GM19193 (cell line): ENCODE measurements around the gene STK4.

Experiments
- POLR2A ChIP-seq: IDR thresholded peaks from 4 replicates; pipeline ENCODE4 v1.6.1; 2011; ENCODE audit not compliant: insufficient read depth, insufficient read length; ENCODE audit errors: extremely low read depth

STK4 gene

DNA sequence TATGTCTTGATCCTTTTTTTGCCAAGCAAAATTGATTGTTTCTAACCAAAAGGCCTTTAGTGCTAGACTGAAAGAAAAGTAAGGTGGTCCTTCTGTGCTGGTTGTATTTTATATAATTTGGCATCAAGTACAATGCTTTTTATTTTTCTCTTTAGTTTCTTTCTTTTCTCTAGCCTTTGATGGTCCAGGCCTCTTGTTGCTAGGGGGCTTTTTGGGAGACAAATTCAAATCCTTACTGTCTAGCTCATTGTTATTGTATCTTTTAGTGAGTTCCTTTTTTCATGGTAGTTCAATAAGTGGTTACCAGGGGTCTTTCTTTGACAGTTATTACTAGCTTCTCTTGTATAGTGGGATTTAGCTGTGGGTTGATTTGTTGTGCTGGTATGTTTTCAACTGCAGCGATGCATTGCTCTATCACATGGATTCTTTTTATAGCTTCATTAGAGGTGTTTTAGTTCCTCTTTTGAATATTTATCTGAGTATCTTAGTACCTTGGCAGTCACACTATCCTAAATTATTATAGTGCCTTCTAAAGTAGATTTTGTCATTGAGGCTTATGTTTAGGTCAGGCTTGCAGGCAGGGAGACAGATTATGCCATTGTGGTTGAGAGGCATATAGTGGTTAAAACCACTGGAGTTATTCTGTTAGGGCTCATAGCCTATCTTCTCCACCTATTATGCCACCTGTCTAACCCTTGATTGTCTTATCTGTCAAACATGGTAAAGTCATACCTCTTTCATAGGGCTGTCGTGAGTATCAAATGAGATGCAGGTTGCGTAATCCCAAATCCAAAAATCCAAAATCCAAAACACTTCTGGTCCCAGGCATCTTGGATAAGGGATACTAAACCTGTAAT is 85.1 kb downstream of the STK4 start:
- TF ChIP-seq POLR2A, result no peak

DNA sequence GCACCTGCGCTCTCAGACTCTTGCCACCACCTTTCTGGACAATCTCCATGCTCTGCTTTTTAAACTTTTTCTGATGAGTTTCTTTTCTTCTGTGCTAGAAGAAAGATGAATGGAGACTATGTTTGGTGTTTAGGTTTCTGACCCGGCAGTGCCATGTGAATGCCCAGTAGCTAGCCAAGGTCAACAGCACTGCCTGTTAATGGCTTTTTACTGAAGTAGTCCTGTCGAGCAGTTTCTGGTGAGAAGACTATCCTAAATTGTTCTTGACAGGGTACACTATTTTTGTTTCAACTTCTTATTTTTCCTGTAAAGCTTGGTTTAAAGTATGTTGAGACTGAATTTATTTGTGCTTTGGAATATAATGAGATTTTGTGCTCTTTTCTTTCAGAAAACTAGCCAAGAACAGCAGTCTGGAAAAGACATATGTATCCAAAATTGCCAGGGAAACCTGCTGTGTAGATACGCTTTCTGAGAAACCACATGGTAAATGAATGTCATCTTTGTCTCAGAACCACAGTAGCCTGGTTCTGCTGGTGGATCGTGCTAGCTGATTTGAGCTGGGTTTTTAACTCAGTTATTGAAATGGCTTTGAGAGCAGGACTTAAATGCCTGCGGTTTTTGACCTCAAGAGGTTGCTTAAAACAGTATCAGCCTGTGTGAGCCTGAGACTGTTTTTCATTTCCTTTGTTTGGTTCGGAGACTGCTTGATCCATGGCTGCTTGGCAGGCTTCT is 86.6 kb downstream of the STK4 start:
- no peak for TF ChIP-seq POLR2A

DNA sequence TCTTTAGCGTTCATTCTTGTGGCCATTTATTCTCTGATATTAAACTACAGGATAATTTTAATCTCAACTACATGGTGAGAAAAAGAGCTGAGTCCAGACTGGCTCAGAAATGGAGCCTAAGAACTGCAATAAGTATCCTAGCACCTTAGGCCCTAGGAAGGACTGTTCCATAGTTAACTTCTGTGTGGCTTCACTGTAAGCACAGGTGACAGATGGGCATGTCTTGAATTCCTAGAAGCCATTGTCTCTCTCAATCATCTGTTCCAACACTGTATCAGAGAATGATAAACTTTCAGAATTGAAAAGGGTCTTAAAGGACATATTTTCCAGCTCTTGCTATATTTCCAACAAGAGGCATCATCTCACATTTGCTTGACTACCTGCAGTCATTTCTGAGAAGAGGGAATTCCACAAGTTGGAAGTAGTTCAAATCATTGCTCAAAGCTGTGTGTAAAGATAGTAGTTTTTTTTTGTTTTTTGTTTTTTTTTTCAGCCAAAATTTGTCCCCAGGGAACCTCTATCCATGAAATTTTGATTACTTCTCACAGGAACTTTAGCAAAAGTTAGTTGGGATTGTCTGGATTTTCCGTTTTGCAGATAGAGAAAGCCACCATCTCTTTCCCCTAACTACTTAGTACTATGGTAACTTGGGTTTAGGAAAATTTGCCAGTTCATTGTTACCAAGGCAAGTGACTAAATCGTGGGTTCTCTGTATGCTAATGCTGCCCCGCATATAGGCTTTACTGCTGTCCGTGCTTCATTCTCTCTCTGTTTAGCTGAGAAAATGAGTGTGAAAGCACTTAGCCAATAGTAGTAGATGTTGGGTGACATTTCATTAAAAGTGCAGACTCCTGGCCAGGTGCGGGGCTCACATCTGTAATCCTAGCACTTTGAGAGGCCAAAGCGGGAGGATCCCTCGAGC is 87.4 kb downstream of the STK4 start:
- no peak for TF ChIP-seq POLR2A

DNA sequence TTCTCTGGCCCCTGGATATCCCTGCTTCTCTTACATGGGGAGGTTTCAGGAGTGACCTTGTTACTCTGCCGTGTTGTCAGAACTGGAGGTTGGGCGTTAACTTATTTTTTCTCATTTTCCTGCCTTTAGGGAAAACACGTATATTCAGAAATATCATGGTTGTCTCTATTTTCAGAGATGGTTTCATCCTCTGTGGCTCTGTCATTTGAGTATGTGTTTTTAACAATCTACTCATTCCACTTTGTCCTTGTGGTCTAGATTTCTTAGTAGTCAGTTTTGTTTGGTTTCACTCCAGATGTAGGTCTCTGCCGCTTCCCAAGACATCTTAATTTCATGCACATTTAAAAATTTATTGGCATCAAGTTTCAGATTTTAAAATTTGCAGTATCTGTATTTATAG is 88.7 kb downstream of the STK4 start:
- TF ChIP-seq POLR2A, result no peak

DNA sequence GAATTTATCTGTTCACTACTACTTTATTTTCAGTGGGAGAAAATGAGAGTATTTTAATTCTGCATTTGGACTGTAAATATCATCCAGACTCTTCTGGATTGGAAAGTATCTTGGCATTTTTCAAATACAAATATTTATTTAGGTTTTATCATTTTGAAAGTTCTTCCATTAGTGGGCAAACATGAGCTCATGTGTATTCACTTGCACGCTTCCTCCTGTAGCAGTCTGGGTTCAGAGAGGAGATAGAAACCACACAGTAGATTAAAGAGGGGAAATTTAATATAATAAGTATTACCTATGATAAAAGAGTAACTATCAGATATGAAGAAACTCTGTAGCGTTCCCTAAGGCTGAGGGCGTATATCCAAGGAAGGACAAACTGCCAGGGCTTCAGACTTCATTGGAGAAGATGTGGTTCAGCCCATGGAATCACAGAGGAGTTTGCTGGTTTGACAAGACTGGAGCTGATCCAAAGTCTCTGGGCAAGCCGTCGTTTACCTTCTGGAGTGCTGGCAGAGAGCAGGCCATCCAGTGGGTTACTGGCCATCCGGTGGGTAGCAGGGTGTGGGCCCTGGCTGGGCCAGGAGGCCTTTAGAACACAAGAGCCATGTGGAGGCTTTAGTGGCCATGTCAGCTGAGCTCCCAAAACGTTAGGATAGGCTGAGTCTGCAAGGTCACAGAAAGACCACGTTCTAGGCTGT is 90.3 kb downstream of the STK4 start:
- TF ChIP-seq POLR2A, result no peak

DNA sequence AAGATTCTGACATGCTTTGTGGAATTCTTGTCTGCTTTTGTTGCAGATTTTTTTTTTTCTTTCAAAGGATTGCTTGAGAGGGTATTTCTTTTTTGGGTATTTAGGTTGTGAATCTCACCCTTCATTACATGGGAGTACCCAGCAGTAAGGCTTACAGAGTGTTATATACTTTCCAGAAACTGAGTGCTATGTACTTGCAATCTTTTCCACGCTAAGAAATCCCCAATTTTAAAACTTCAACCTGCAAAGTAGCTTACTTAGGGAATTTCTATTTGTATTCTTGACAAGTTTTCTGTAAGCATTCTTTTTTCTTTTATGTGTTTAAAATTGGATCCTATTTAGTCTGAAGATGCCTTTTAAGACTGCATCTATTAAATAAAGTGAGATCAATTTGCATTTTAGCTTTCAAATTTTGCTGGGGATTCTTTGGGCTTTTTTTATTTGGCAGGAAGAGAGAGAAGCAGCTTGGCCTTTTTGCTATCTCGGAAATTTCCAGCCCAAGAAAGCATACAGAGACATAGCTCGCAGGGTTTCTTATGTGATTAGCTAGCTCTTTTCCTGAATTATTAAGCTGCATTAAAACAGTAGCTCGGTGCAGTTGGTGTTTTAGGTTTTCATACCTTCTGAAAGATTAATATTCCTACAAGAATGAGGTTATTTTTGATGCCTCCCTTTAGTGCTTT is 92.0 kb downstream of the STK4 start:
- TF ChIP-seq POLR2A, result no peak

DNA sequence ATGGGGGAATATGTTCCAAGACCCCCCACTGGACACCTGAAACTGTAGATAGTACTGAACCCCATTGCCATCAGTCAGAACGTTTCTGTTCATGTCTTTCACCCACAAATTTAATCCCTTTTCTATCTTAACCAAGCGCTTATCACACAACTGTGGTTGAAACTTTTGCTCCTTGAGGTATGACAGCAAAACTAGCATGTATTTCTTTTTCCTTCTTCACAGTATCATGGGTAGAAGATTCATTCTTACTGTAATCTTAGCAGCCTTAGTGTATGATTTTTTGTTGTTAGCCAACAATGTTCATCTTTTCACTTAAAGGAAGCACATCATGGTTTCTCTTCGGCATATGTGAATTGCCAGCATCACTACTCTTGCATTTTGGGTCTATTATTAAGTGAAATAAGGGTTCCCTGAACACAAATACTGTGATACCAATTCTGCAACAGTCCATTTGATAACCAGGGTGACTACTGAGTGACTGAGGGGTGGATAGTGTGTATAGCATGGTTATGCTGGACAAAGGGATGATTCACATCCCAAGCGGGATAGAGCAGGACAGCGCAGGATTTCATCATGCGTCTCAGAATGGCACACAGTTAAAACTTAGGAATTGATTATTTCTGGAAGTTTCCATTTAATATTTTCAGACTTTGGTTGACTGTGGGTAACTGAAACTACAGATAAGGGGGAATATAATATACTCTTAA is 92.9 kb downstream of the STK4 start:
- no peak for TF ChIP-seq POLR2A

DNA sequence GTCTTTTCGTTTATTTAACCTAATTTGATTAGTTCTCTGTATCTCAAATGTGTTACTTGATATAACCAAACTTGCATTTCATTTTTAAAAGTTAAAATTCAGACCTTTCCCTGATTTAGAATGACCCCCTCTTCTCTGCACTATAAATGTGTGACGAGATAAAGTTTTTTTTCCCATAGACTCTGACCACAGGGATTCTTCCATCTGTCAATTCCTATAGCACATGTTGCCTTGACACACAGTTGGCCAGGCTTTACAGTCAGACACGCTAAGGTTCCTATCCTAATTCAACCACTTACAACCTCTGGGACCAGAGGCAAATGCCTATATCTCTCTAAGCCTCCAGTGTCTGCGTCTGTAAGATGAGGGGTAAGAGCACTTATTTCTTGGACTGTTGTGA is 94.0 kb downstream of the STK4 start:
- no peak for TF ChIP-seq POLR2A

DNA sequence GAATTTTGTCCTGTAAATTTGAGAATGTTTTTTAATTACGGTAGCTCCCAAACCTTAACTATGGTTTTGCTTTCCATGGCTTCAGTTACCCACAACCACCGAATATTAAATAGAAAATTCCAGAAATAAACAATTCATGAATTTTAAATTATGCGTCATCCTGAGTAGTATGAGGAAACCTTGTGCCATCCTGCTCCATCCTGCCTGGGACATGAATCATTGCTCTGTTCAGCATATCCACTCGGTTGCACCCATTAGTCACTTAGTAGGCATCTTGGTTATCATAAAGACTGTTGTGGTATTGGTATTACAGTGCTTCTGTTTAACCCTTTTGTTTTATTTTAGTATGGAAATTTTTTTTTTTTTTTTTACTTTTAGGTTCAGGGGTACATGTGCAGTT is 94.9 kb downstream of the STK4 start:
- TF ChIP-seq POLR2A, result no peak

DNA sequence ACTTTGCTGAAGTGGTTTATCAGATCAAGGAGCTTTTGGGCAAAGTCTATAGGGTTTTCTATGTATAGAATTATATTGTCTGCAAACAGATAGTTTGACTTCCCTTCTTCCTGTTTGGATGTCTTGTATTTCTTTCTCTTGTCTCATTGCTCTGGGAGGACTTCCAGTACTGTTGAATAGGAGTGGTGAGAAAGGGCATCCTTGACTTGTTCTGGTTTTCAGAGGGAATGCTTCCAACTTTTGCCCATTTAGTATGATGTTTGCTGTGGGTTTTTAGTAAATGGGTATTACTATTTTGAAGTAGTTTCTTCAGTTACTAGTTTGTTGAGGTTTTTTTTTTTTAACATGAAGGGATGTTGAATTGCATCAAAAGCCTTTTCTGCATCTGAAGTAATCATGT is 98.5 kb downstream of the STK4 start:
- TF ChIP-seq POLR2A, result no peak

DNA sequence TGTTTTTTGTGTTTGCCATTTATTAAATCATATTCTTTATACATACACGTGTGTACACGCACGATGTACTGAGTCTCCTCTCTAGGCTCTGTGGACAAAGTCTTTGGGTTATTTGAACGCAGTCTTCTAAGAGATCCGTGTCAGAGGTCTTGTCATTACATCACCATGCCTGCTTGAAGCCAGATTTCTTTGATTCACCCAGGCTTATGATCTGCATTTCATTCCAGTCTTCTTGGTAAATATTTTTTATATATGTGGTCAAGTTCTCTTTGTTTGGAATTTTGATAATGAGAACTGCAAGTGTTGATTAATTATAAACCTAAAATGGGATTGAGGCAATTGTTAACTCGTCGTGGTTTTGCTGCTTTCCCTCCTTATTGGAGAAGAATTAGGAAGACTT is 100.1 kb downstream of the STK4 start:
- TF ChIP-seq POLR2A, result no peak

DNA sequence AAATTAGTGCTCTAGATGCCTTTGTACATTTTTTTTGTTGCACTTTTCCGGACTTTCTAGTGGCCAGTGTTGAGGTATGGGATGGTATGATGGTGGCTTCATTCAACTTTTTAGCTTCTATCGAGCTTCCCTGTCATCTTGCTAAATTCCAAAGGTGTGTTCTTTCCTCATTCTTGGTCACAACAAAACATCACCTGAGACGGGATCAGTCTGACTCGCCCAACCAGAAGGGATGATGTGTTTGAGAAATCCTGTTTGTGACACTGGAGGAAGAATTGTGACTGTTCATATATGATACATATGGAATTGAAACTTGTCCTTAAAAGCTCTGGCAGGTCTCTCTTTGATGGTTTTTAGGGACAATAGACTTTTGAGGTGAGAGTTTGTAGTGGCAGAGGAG is 100.8 kb downstream of the STK4 start:
- TF ChIP-seq POLR2A, result no peak

DNA sequence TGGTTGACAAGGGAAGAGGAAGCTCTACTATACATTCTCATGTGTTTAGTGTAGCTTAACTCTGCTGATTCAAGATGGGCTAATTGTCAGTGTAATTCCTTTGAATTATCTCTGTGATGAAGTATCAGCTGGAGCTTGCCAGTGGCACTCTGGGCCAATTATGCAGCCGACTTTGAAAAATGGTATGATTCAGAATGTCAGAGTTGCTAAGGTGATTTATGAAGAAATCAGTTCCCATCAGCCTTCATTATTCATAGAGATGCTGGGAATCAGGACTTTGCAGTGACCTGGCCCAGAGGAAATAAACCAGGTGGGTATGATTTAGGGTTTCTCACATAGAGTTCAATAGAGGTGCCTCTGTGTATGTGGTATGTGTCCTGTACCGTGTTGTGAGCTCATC is 101.2 kb downstream of the STK4 start:
- no peak for TF ChIP-seq POLR2A
